H1 (cell line): ENCODE results near the gene CPPED1. TPM values are rescaled to one million over a fixed set of nuclear protein-coding genes. Genes with fewer than 3 reads are reported as not detected.

Source experiments
- CTCF ChIA-PET: fragments of 300-600 bp; sonication (Branson Sonifier 250); formaldehyde crosslinking; loops from one replicate; lab custom pipeline; 2021; ENCODE audit not compliant: partially characterized antibody; lab: Charles Lee
- POLR2A ChIA-PET: fragments of 300-600 bp; sonication (Branson Sonifier 250); formaldehyde crosslinking; loops from one replicate; lab custom pipeline; 2021; ENCODE audit warnings: inconsistent platforms; ENCODE audit not compliant: partially characterized antibody; lab: Charles Lee
- DNase-seq, 2 experiments: peaks; one replicate each; pipeline versions ENCODE4 v3.0.0 to v3.0.0-alpha.2; 2010 to 2022; ENCODE audit warnings: low spot score in 2 of 2, low read depth in 1 of 2, mixed read lengths in 1 of 2
- FAIRE-seq: peaks from 2 replicates; lab custom pipeline; 2011; peaks lifted over from hg19 to GRCh38; lab: Jason Lieb, UNC
- H2AFZ ChIP-seq: 2 replicates; pipeline ENCODE4 v1.8.1; 2012; ENCODE audit warnings: low read length, inconsistent platforms
- H2AK5ac ChIP-seq: 2 replicates; pipeline ENCODE4 v1.6.1; 2013; ENCODE audit warnings: low read depth, low read length
- H2BK120ac ChIP-seq: replicated peaks from 2 replicates; pipeline ENCODE3; 2013; ENCODE audit warnings: low read depth, low read length, inconsistent platforms
- H2BK12ac ChIP-seq: 2 replicates; pipeline ENCODE4 v1.6.1; 2013; ENCODE audit warnings: low read depth, low read length
- H2BK15ac ChIP-seq: 2 replicates; pipeline ENCODE4 v1.6.1; 2013; ENCODE audit warnings: low read length
- H2BK20ac ChIP-seq: 2 replicates; pipeline ENCODE4 v1.6.1; 2013; ENCODE audit warnings: low read length
- H2BK5ac ChIP-seq: 2 replicates; pipeline ENCODE4 v1.6.1; 2013; ENCODE audit warnings: low read depth, low read length
- H3K14ac ChIP-seq: 2 replicates; pipeline ENCODE4 v1.6.1; 2013; ENCODE audit warnings: inconsistent platforms; ENCODE audit not compliant: insufficient read length
- H3K18ac ChIP-seq: 2 replicates; pipeline ENCODE4 v1.6.1; 2013; ENCODE audit warnings: low read length; ENCODE audit errors: extremely low read depth
- H3K23ac ChIP-seq: 2 replicates; pipeline ENCODE4 v1.6.1; 2013; ENCODE audit warnings: inconsistent platforms; ENCODE audit not compliant: insufficient read length
- H3K23me2 ChIP-seq: 2 replicates; pipeline ENCODE4 v1.6.1; 2013; ENCODE audit warnings: low read depth, low read length
- H3K27ac ChIP-seq: 2 replicates; pipeline ENCODE4 v1.6.1; 2011; ENCODE audit warnings: low read depth, low read length, inconsistent platforms
- H3K27me3 ChIP-seq, 4 experiments: replicated peaks in 1 of 4; 1 replicate in 1 of 4; 2 replicates in 3 of 4; pipeline versions ENCODE4 v1.6.1 to v1.8.1; 2011 to 2013; ENCODE audit warnings: low read length in 3 of 4, mild to moderate bottlenecking in 3 of 4, inconsistent platforms in 2 of 4, mixed read lengths in 2 of 4, moderate library complexity in 1 of 4; ENCODE audit not compliant: control insufficient read depth in 3 of 4, insufficient read depth in 3 of 4; ENCODE audit errors: extremely low read depth in 1 of 4
- H3K36me3 ChIP-seq, 4 experiments: 2 replicates each; pipeline versions ENCODE4 v1.6.1 to v1.8.1; 2011 to 2013; ENCODE audit warnings: mild to moderate bottlenecking in 4 of 4, low read length in 3 of 4, moderate library complexity in 2 of 4, control low read depth in 1 of 4, inconsistent platforms in 1 of 4; ENCODE audit not compliant: insufficient read depth in 4 of 4, control insufficient read depth in 2 of 4
- H3K4ac ChIP-seq: replicated peaks from 2 replicates; pipeline ENCODE3; 2013; ENCODE audit warnings: low read length, low read depth, mixed read lengths, inconsistent platforms; ENCODE audit not compliant: insufficient read length
- H3K4me1 ChIP-seq, 4 experiments: replicated peaks in 1 of 4; 1 replicate in 1 of 4; 2 replicates in 3 of 4; pipeline versions ENCODE4 v1.6.1 to v1.8.1; 2011 to 2013; ENCODE audit warnings: low read length in 3 of 4, inconsistent platforms in 2 of 4, mixed read lengths in 1 of 4; ENCODE audit not compliant: insufficient read depth in 4 of 4, control insufficient read depth in 3 of 4
- H3K4me2 ChIP-seq, 2 experiments: 2 replicates each; pipeline versions ENCODE4 v1.6.1 to v1.8.1; 2011 to 2013; ENCODE audit warnings: low read depth in 2 of 2, low read length in 2 of 2, control low read depth in 1 of 2, inconsistent platforms in 1 of 2, mild to moderate bottlenecking in 1 of 2; ENCODE audit not compliant: insufficient read depth in 1 of 2
- H3K4me3 ChIP-seq, 4 experiments: fragments of 200-600, 300-600 bp in 1 of 4; sonication (generic), shearing (Covaris generic), sonication (Bioruptor Twin) in 1 of 4; 2 replicates each; pipeline versions ENCODE4 v1.5.1 to v1.8.1; 2011 to 2016; ENCODE audit warnings: low read length in 4 of 4, low read depth in 3 of 4, control low read depth in 2 of 4, inconsistent platforms in 2 of 4, mild to moderate bottlenecking in 2 of 4, mixed read lengths in 1 of 4, moderate library complexity in 1 of 4; ENCODE audit not compliant: insufficient read depth in 2 of 4; ENCODE audit errors: extremely low read depth in 1 of 4
- H3K56ac ChIP-seq: replicated peaks from 2 replicates; pipeline ENCODE3; 2013; ENCODE audit warnings: low read depth, mild to moderate bottlenecking, mixed read lengths, low read length, inconsistent platforms; ENCODE audit not compliant: insufficient read length
- H3K79me1 ChIP-seq: 2 replicates; pipeline ENCODE4 v1.6.1; 2013; ENCODE audit warnings: low read depth, low read length, control low read depth
- H3K79me2 ChIP-seq, 2 experiments: 2 replicates each; pipeline versions ENCODE4 v1.6.1 to v1.8.1; 2012 to 2013; ENCODE audit warnings: low read length in 2 of 2, mild to moderate bottlenecking in 2 of 2, inconsistent platforms in 1 of 2; ENCODE audit not compliant: insufficient read depth in 2 of 2, control insufficient read depth in 1 of 2
- H3K9ac ChIP-seq, 4 experiments: replicated peaks in 1 of 4; 1 replicate in 1 of 4; 2 replicates in 3 of 4; pipeline versions ENCODE4 v1.6.1 to v1.8.1; 2011 to 2013; ENCODE audit warnings: low read depth in 3 of 4, low read length in 3 of 4, control low read depth in 2 of 4, mild to moderate bottlenecking in 2 of 4, moderate library complexity in 2 of 4, inconsistent platforms in 1 of 4; ENCODE audit errors: extremely low read depth in 1 of 4
- H3K9me3 ChIP-seq, 2 experiments: 2 replicates each; pipeline versions ENCODE4 v1.6.1 to v1.8.1; 2012 to 2013; ENCODE audit warnings: mild to moderate bottlenecking in 2 of 2, moderate library complexity in 2 of 2, control low read depth in 1 of 2, inconsistent platforms in 1 of 2, low read depth in 1 of 2, low read length in 1 of 2, mixed read lengths in 1 of 2; ENCODE audit not compliant: insufficient read depth in 2 of 2
- H4K20me1 ChIP-seq, 2 experiments: replicated peaks in 1 of 2; 2 replicates each; pipeline versions ENCODE3 to v1.8.1; 2011 to 2013; ENCODE audit warnings: inconsistent platforms in 2 of 2, low read length in 2 of 2, mild to moderate bottlenecking in 1 of 2; ENCODE audit not compliant: insufficient read depth in 2 of 2, control insufficient read depth in 1 of 2
- H4K5ac ChIP-seq: 2 replicates; pipeline ENCODE4 v1.6.1; 2013; ENCODE audit warnings: low read length, low read depth, mixed read lengths, inconsistent platforms; ENCODE audit not compliant: insufficient read length
- H4K8ac ChIP-seq: 2 replicates; pipeline ENCODE4 v1.8.0; 2013; ENCODE audit warnings: mild to moderate bottlenecking, moderate library complexity, low read length, inconsistent platforms; ENCODE audit not compliant: insufficient read depth; ENCODE audit errors: extremely low read depth
- H4K91ac ChIP-seq: replicated peaks from 2 replicates; pipeline ENCODE3; 2013; ENCODE audit warnings: low read length, mixed read lengths, inconsistent platforms; ENCODE audit not compliant: insufficient read length
- CEBPB ChIP-seq: IDR thresholded peaks from 2 replicates; pipeline ENCODE4 v1.6.1; 2012; ENCODE audit warnings: low read depth, low read length
- WGBS, 2 experiments: shearing (Covaris generic) in 1 of 2; methylation state at CpG; one replicate each; pipeline versions ENCODE4 v1.1.6 to v1.1.7; 2013 to 2015; ENCODE audit warnings: low lambda C conversion rate in 2 of 2, mixed read lengths in 2 of 2, inconsistent platforms in 1 of 2, low coverage in 1 of 2, missing lambda C conversion rate in 1 of 2; ENCODE audit not compliant: insufficient replicate concordance in 2 of 2, insufficient coverage in 1 of 2, insufficient read length in 1 of 2; ENCODE audit errors: extremely low coverage in 1 of 2, missing lambda C conversion rate in 1 of 2; 5-methylcytosine and 5-hydroxymethylcytosine counted together
- polyA plus RNA-seq, 7 experiments: library from polyadenylated mRNA; depleted of rRNA in 3 of 7; stranded (reverse) in 5 of 7; unstranded in 2 of 7; fragments of >200 nt in 5 of 7; fragments of 200-250 nt in 2 of 7; gene quantifications; 1 replicate in 5 of 7; 2 replicates in 1 of 7; 4 replicates in 1 of 7; pipeline versions ENCODE4 v1.2.1 to v1.2.3, GENCODE V29; 2011 to 2013; ENCODE audit warnings: missing spikeins in 2 of 7, mixed read lengths in 2 of 7
- total RNA-seq: library from RNA; stranded (reverse); fragmentation: NEBNext Ultra II Directional; extraction: Animal tissue kit (Norgen Biotek cat#: 25700); gene quantifications from 2 replicates; pipeline ENCODE4 v1.2.1, GENCODE V29; 2021
- TF ChIP-seq, protein P1 (sequence below): IDR thresholded peaks from 2 replicates; pipeline ENCODE4 v1.6.1; 2011; ENCODE audit warnings: low read length, improper control_type of control experiment

The CPPED1 gene
- total and polyA plus RNA-seq, 2 of the 8 experiments (the other 6 are each of a cell fraction or from before 2014, with no cell fraction given): 3.5 to 11.2 TPM

DNA sequence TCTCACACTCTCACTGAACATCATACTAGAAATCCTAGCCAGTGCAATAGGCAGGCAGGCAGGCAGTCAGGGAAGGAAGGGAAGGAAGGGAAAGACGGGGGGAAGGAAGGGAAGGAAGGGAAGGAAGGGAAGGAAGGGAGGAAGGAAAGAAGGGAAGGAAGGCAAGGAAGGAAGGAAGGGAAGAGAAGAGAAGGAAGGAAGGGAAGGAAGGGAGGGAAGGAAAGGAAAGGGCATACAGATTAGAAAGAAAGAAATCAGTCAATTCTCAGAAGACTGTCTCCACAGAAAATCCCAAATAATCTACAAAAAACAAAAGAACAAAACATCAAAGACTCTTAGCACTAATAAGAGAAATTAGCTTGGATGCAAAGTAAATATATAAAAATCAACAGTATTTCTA is 93.9 kb downstream of the CPPED1 start:
- no peak overlapping the region for H2BK5ac ChIP-seq
- WGBS, 2 experiments: 90% methylated on average over 1 of the region's 1 CpG; no CpG with 5 or more reads in 1 of the 2 experiments
- H3K79me2 ChIP-seq: no peaks in the 10 kb centered on the region
- H3K9ac ChIP-seq: no peak overlapping the region
- no peaks in the 10 kb centered on the region for H3K79me1 ChIP-seq
- TF ChIP-seq CEBPB: no peak
- TF ChIP-seq, protein P1, sequence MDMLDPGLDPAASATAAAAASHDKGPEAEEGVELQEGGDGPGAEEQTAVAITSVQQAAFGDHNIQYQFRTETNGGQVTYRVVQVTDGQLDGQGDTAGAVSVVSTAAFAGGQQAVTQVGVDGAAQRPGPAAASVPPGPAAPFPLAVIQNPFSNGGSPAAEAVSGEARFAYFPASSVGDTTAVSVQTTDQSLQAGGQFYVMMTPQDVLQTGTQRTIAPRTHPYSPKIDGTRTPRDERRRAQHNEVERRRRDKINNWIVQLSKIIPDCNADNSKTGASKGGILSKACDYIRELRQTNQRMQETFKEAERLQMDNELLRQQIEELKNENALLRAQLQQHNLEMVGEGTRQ: no peak
- no peak overlapping the region for H2BK12ac ChIP-seq
- DNase-seq (no peak), FAIRE-seq (no peak)
- ChIA-PET CTCF (no interaction called here), POLR2A (interaction anchor here (0.6 kb wide), 1 partner anchor 121 kb away, joined by 3 read pairs; no protein-coding TSS in a partner anchor)
- H4K5ac ChIP-seq: no peak overlapping the region
- no peak overlapping the region for H3K4me3 ChIP-seq
- no peak overlapping the region for H2BK15ac ChIP-seq
- H4K8ac ChIP-seq: no peak overlapping the region
- no peaks in the 10 kb centered on the region for H3K9me3 ChIP-seq
- H3K36me3 ChIP-seq: no peaks in the 10 kb centered on the region; a peak in 1 of 8 replicates
- no peak overlapping the region for H3K27ac ChIP-seq
- H3K23ac ChIP-seq: no peak overlapping the region
- H3K4me2 ChIP-seq: no peak overlapping the region
- H4K20me1 ChIP-seq: no peaks in the 10 kb centered on the region
- H3K56ac ChIP-seq: no peak overlapping the region
- no peaks in the 10 kb centered on the region; a peak in 1 of 7 replicates for H3K27me3 ChIP-seq
- no peaks in the 10 kb centered on the region; the same call in 1 of the 2 replicates for H3K23me2 ChIP-seq
- no peak overlapping the region for H4K91ac ChIP-seq
- H3K14ac ChIP-seq: no peak overlapping the region
- no peak overlapping the region for H2BK120ac ChIP-seq
- no peak overlapping the region for H2BK20ac ChIP-seq
- H3K4ac ChIP-seq: no peak overlapping the region
- H2AFZ ChIP-seq: no peak overlapping the region
- H2AK5ac ChIP-seq: no peak overlapping the region; the same call in 1 of the 2 replicates
- no peaks in the 10 kb centered on the region for H3K4me1 ChIP-seq
- no peak overlapping the region for H3K18ac ChIP-seq
